ENCODE measurements around the gene RSPH3. TPM values are rescaled to one million over a fixed set of nuclear protein-coding genes. Genes with fewer than 3 reads are reported as not detected.

RSPH3 gene
- total and polyA plus RNA-seq, 2 donors = 5.8 to 8.6 TPM

GRCh38 chr6:158923805-158924498 is 76.0 kb downstream of the RSPH3 start:
- no peaks in the 10 kb centered on the region for H3K4me1 ChIP-seq (ENCODE audit: insufficient read depth)
- no peaks in the 10 kb centered on the region for H3K36me3 ChIP-seq (ENCODE audit: insufficient read depth)
- no peak overlapping the region for H3K27ac ChIP-seq (ENCODE audit: low read depth)
- DNase-seq (ENCODE audit: extremely low spot score) = no peak
- 80% methylated on average over 14 of the region's 14 CpGs for WGBS
- H3K4me3 ChIP-seq (ENCODE audit: low read depth, low read length) = no peak overlapping the region

Small RNA genes within 50 kb of the gene (small RNA-seq; reads per million reads assigned to genes)
- gene RNU6-293P = not detected

Other genes with a start within 250 kb of the RSPH3 start
- 95.1 TPM for gene EZR, start 180.8 kb downstream of the RSPH3 start, total RNA-seq
- 122 TPM for gene EZR, start 180.8 kb downstream of the RSPH3 start, polyA plus RNA-seq
- gene TAGAP, start 44.8 kb upstream of the RSPH3 start, total RNA-seq = 2.5 TPM
- gene TAGAP, start 44.8 kb upstream of the RSPH3 start, polyA plus RNA-seq = 3.5 TPM
- 31.6 TPM for gene FNDC1, start 169.2 kb upstream of the RSPH3 start, total RNA-seq
- gene FNDC1, start 169.2 kb upstream of the RSPH3 start, polyA plus RNA-seq = 0.84 TPM

All from urinary bladder (tissue), 4 donors.